Measurements from ENCODE around the gene SNX9. TPM values are rescaled to one million over a fixed set of nuclear protein-coding genes. Genes with fewer than 3 reads are reported as not detected.

SNX9 gene
- total RNA-seq, 1 experiment from 2014 or later = 33.1 TPM

DNA sequence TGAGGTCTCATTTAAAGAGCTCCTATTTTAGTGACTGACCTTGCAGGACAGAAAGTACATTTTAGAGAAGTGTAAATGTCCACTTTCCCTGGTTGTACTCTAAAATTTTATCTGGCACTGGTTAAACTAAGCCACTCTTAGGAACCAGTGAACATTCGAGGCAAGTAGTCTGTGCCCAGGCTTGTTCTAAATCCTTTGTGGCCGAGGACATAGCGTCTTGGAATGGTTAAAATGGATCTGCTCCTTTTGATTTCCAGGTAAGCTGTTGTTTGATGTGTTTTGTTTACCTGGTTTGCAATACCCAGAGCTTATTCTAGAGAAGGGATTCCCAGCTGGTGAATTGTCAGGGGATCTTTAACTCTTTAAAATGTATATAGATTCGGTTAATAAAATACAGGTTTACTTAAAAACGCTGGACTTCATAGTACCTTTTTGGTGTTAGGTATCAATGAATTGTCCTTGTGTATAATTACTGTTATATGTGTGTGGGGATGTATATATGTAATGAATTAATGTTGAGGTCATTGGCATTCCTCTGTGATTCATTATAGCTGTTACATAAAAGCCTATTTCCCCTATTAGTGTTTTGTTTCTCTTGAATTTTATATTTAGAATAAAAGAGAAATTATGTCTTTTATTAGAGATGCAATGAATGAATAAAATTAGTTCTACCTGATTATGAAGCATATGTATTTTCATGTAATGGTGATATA lies 15.8 kb downstream of the SNX9 start:
- TF ChIP-seq, protein P1, sequence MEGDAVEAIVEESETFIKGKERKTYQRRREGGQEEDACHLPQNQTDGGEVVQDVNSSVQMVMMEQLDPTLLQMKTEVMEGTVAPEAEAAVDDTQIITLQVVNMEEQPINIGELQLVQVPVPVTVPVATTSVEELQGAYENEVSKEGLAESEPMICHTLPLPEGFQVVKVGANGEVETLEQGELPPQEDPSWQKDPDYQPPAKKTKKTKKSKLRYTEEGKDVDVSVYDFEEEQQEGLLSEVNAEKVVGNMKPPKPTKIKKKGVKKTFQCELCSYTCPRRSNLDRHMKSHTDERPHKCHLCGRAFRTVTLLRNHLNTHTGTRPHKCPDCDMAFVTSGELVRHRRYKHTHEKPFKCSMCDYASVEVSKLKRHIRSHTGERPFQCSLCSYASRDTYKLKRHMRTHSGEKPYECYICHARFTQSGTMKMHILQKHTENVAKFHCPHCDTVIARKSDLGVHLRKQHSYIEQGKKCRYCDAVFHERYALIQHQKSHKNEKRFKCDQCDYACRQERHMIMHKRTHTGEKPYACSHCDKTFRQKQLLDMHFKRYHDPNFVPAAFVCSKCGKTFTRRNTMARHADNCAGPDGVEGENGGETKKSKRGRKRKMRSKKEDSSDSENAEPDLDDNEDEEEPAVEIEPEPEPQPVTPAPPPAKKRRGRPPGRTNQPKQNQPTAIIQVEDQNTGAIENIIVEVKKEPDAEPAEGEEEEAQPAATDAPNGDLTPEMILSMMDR (IDR thresholded peaks at IDR 0.05; ENCODE audit: unreplicated experiment) = no peak
- POLR2A ChIA-PET = interaction anchor here (0.6 to 5.1 kb wide), 14 partner anchors 9 to 169 kb away, joined by 3 to 46 read pairs (median 4); no protein-coding TSS in a partner anchor
- Mint-ChIP-seq H3K36me3 (ENCODE audit: insufficient read depth, unreplicated experiment) (peaks cover 5% of the 10 kb centered on the region), H3K9me3 (ENCODE audit: unreplicated experiment) (no peaks in the 10 kb centered on the region), H3K27me3 (ENCODE audit: insufficient read depth, unreplicated experiment) (no peaks in the 10 kb centered on the region), H3K4me1 (ENCODE audit: insufficient read depth, unreplicated experiment) (peaks cover 40% of the 10 kb centered on the region), H3K4me3 (ENCODE audit: unreplicated experiment) (peak overlapping the region; percentile 66), H3K27ac (ENCODE audit: low read depth, unreplicated experiment) (peak overlapping the region; percentile 95)
- BruUV-seq (replicated peaks) = no TSS peak
- CTCF ChIA-PET = interaction anchor here (0.6 to 1.8 kb wide), 4 partner anchors 34 to 95 kb away, joined by 3 to 10 read pairs (median 4); no protein-coding TSS in a partner anchor
- DNase-seq (ENCODE audit: unreplicated experiment) = no peak
- intact Hi-C loops (cut with micrococcal nuclease) = no loop called here

DNA sequence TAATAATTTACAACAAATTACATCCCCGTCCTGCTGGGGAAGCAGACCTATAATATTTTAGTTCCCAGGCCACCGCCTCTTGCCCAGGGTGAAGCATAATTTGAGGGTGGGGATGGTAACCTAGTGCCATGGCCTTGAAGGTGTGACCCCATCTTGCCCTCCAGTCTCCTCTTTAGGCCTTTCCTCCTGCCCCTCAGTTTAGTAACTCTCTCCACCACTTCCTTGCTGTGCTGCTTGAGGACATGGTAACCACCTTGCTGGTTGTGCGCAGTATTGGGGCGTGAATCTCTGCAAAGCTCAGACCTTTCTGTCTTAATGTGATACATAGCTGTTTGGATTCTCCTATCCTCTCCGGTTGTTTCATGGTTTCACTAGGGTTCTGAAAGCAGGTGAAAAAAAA lies 16.6 kb downstream of the SNX9 start:
- Mint-ChIP-seq H3K9me3 (ENCODE audit: unreplicated experiment) (no peaks in the 10 kb centered on the region), H3K27ac (ENCODE audit: low read depth, unreplicated experiment) (peak overlapping the region; percentile 95), H3K36me3 (ENCODE audit: insufficient read depth, unreplicated experiment) (peaks cover 5% of the 10 kb centered on the region), H3K27me3 (ENCODE audit: insufficient read depth, unreplicated experiment) (no peaks in the 10 kb centered on the region), H3K4me3 (ENCODE audit: unreplicated experiment) (peak overlapping the region; percentile 66), H3K4me1 (ENCODE audit: insufficient read depth, unreplicated experiment) (peaks cover 39% of the 10 kb centered on the region)
- TF ChIP-seq, protein P1 (IDR thresholded peaks at IDR 0.05; ENCODE audit: unreplicated experiment) = no peak
- POLR2A ChIA-PET = interaction anchor here (1.3 to 5.1 kb wide), 7 partner anchors 8 to 124 kb away, joined by 4 to 46 read pairs (median 6); no protein-coding TSS in a partner anchor
- intact Hi-C loops (cut with micrococcal nuclease) = no loop called here
- DNase-seq (ENCODE audit: unreplicated experiment) = no peak
- CTCF ChIA-PET = interaction anchor here (1.5 kb wide), 1 partner anchor 33 kb away, joined by 4 read pairs; no protein-coding TSS in a partner anchor
- no TSS peak for BruUV-seq (replicated peaks)

- no TSS peak for BruUV-seq (replicated peaks)
- CTCF ChIA-PET = interaction anchor here (0.6 kb wide), 2 partner anchors 10 to 62 kb away, joined by 3 to 4 read pairs; no protein-coding TSS in a partner anchor
- peak overlapping the region; percentile 95 for H3K27ac Mint-ChIP-seq (ENCODE audit: low read depth, unreplicated experiment)
- TF ChIP-seq, protein P1 (IDR thresholded peaks at IDR 0.05; ENCODE audit: unreplicated experiment) = no peak
- no peaks in the 10 kb centered on the region for H3K9me3 Mint-ChIP-seq (ENCODE audit: unreplicated experiment)
- H3K4me1 Mint-ChIP-seq (ENCODE audit: insufficient read depth, unreplicated experiment) = peaks cover 40% of the 10 kb centered on the region
- no peaks in the 10 kb centered on the region for H3K27me3 Mint-ChIP-seq (ENCODE audit: insufficient read depth, unreplicated experiment)
- intact Hi-C loops (cut with micrococcal nuclease) = no loop called here
- no peak for DNase-seq (ENCODE audit: unreplicated experiment)
- POLR2A ChIA-PET = interaction anchor here (0.7 to 5.1 kb wide), 6 partner anchors 10 to 1950 kb away, joined by 3 to 46 read pairs (median 5); partner anchors contain the start of gene MRPL18
- H3K4me3 Mint-ChIP-seq (ENCODE audit: unreplicated experiment) = peak overlapping the region; percentile 15
- H3K36me3 Mint-ChIP-seq (ENCODE audit: insufficient read depth, unreplicated experiment) = peaks cover 7% of the 10 kb centered on the region
Measured at GRCh38 chr6:157840261-157840660, 17.2 kb downstream of the SNX9 start.

GRCh38 chr6:157840776-157841175 lies 17.7 kb downstream of the SNX9 start:
- BruUV-seq (replicated peaks) = no TSS peak
- Mint-ChIP-seq H3K36me3 (ENCODE audit: insufficient read depth, unreplicated experiment) (peaks cover 9% of the 10 kb centered on the region), H3K4me3 (ENCODE audit: unreplicated experiment) (no peak overlapping the region), H3K27ac (ENCODE audit: low read depth, unreplicated experiment) (peak overlapping the region; percentile 95), H3K4me1 (ENCODE audit: insufficient read depth, unreplicated experiment) (peaks cover 45% of the 10 kb centered on the region), H3K27me3 (ENCODE audit: insufficient read depth, unreplicated experiment) (no peaks in the 10 kb centered on the region), H3K9me3 (ENCODE audit: unreplicated experiment) (no peaks in the 10 kb centered on the region)
- DNase-seq (ENCODE audit: unreplicated experiment) = peak; percentile 29
- TF ChIP-seq, protein P1 (IDR thresholded peaks at IDR 0.05; ENCODE audit: unreplicated experiment) = no peak
- ChIA-PET POLR2A (interaction anchor here (0.5 to 5.1 kb wide), 8 partner anchors 8 to 1950 kb away, joined by 3 to 46 read pairs (median 4); partner anchors contain the start of gene MRPL18), CTCF (interaction anchor here (0.6 kb wide), 1 partner anchor 10 kb away, joined by 4 read pairs; no protein-coding TSS in a partner anchor)
- intact Hi-C loops (cut with micrococcal nuclease) = no loop called here

Data from MCF 10A (cell line).